H9 (cell line): ENCODE measurements around the gene SPOCD1. TPM values are rescaled to one million over a fixed set of nuclear protein-coding genes. Genes with fewer than 3 reads are reported as not detected.

Experiments
- DNase-seq: peaks from one replicate; pipeline ENCODE4 v3.0.0-alpha.2; 2017
- H2AFZ ChIP-seq: one replicate; pipeline ENCODE4 v1.6.1; 2013; ENCODE audit warnings: mild to moderate bottlenecking, low read length, control low read depth, moderate library complexity
- H2AK5ac ChIP-seq: 2 replicates; pipeline ENCODE4 v1.6.1; 2013; ENCODE audit warnings: low read length, control low read depth, mixed read lengths; ENCODE audit not compliant: insufficient read length
- H2BK120ac ChIP-seq: one replicate; pipeline ENCODE4 v1.6.1; 2013; ENCODE audit warnings: low read depth, mild to moderate bottlenecking, low read length, control low read depth, inconsistent platforms; ENCODE audit not compliant: poor library complexity, severe bottlenecking
- H2BK12ac ChIP-seq: 2 replicates; pipeline ENCODE4 v1.6.1; 2013; ENCODE audit warnings: low read length, control low read depth, mixed read lengths, low read depth; ENCODE audit not compliant: insufficient read length
- H2BK15ac ChIP-seq: 2 replicates; pipeline ENCODE4 v1.6.1; 2013; ENCODE audit warnings: low read depth, low read length, control low read depth
- H2BK20ac ChIP-seq: one replicate; pipeline ENCODE4 v1.6.1; 2013; ENCODE audit warnings: low read depth, mild to moderate bottlenecking, low read length, control low read depth, inconsistent platforms; ENCODE audit not compliant: poor library complexity, severe bottlenecking
- H2BK5ac ChIP-seq: 2 replicates; pipeline ENCODE4 v1.6.1; 2013; ENCODE audit warnings: low read length, control low read depth, mixed read lengths; ENCODE audit not compliant: insufficient read length
- H3K14ac ChIP-seq: 2 replicates; pipeline ENCODE4 v1.6.1; 2013; ENCODE audit warnings: low read length, control low read depth; ENCODE audit not compliant: insufficient read depth
- H3K18ac ChIP-seq: 2 replicates; pipeline ENCODE4 v1.6.1; 2013; ENCODE audit warnings: low read depth, mild to moderate bottlenecking, mixed read lengths, low read length, control low read depth; ENCODE audit not compliant: insufficient read length
- H3K23ac ChIP-seq: 2 replicates; pipeline ENCODE4 v1.6.1; 2013; ENCODE audit warnings: low read length, control low read depth, mixed read lengths, low read depth; ENCODE audit not compliant: insufficient read length
- H3K23me2 ChIP-seq: 2 replicates; pipeline ENCODE4 v1.6.1; 2013; ENCODE audit warnings: low read depth, mild to moderate bottlenecking, mixed read lengths, low read length, control low read depth; ENCODE audit not compliant: insufficient read length, poor library complexity, severe bottlenecking
- H3K27ac ChIP-seq: 2 replicates; pipeline ENCODE4 v1.5.1; 2013; ENCODE audit warnings: low read length, control low read depth, mixed read lengths, low read depth; ENCODE audit not compliant: insufficient read length
- H3K27me3 ChIP-seq: 2 replicates; pipeline ENCODE4 v1.6.1; 2013; ENCODE audit warnings: low read length, control low read depth, inconsistent platforms; ENCODE audit not compliant: insufficient read depth
- H3K4ac ChIP-seq: 2 replicates; pipeline ENCODE4 v1.6.1; 2013; ENCODE audit warnings: low read depth, mild to moderate bottlenecking, control low read depth, inconsistent platforms, low read length, moderate library complexity
- H3K4me1 ChIP-seq: 2 replicates; pipeline ENCODE4 v1.6.1; 2013; ENCODE audit warnings: low read length, control low read depth, inconsistent platforms; ENCODE audit not compliant: insufficient read depth
- H3K4me2 ChIP-seq: 2 replicates; pipeline ENCODE4 v1.6.1; 2013; ENCODE audit warnings: low read length, control low read depth, mixed read lengths; ENCODE audit not compliant: insufficient read length, insufficient read depth
- H3K56ac ChIP-seq: 2 replicates; pipeline ENCODE4 v1.6.1; 2013; ENCODE audit warnings: low read depth, mild to moderate bottlenecking, mixed read lengths, low read length, control low read depth; ENCODE audit not compliant: insufficient read length
- H3K79me1 ChIP-seq: 2 replicates; pipeline ENCODE4 v1.6.1; 2013; ENCODE audit warnings: low read depth, mild to moderate bottlenecking, moderate library complexity, low read length, control low read depth, inconsistent platforms; ENCODE audit not compliant: insufficient read depth, poor library complexity, severe bottlenecking
- H3K79me2 ChIP-seq: 2 replicates; pipeline ENCODE4 v1.6.1; 2013; ENCODE audit warnings: low read length, control low read depth, inconsistent platforms; ENCODE audit not compliant: insufficient read depth
- H3K9ac ChIP-seq: 2 replicates; pipeline ENCODE4 v1.6.1; 2013; ENCODE audit warnings: low read length, control low read depth, mixed read lengths; ENCODE audit not compliant: insufficient read length; ENCODE audit errors: extremely low read depth
- H3K9me3 ChIP-seq: one replicate; pipeline ENCODE4 v1.6.1; 2013; ENCODE audit warnings: low read depth, low read length, inconsistent platforms; ENCODE audit not compliant: control insufficient read depth
- H3T11ph ChIP-seq: one replicate; pipeline ENCODE4 v1.6.1; 2013; ENCODE audit warnings: mild to moderate bottlenecking, low read length, control low read depth, inconsistent platforms
- H4K20me1 ChIP-seq: one replicate; pipeline ENCODE4 v1.6.1; 2013; ENCODE audit not compliant: control insufficient read depth, insufficient read length, insufficient read depth
- H4K5ac ChIP-seq: 2 replicates; pipeline ENCODE4 v1.6.1; 2013; ENCODE audit warnings: low read depth, mild to moderate bottlenecking, mixed read lengths, low read length, control low read depth; ENCODE audit not compliant: insufficient read length
- H4K8ac ChIP-seq: replicated peaks from 2 replicates; pipeline ENCODE4 v1.6.1; 2013; ENCODE audit warnings: low read length, control low read depth, mixed read lengths, low read depth; ENCODE audit not compliant: insufficient read length
- H4K91ac ChIP-seq: 2 replicates; pipeline ENCODE4 v1.6.1; 2013; ENCODE audit warnings: low read depth, mild to moderate bottlenecking, moderate library complexity, mixed read lengths, low read length, control low read depth; ENCODE audit not compliant: insufficient read length
- H3K27ac Mint-ChIP-seq, 3 experiments: 2 replicates in 2 of 3; 3 replicates in 1 of 3; pipeline ENCODE4 v1.8.0; 2020 to 2021; ENCODE audit warnings: mixed read lengths in 3 of 3, mild to moderate bottlenecking in 1 of 3, moderate library complexity in 1 of 3
- H3K27me3 Mint-ChIP-seq: 2 replicates; pipeline ENCODE4 v1.8.0; 2021; ENCODE audit warnings: low read depth, mild to moderate bottlenecking, moderate library complexity, mixed read lengths
- H3K36me3 Mint-ChIP-seq, 3 experiments: 2 replicates in 2 of 3; 3 replicates in 1 of 3; pipeline ENCODE4 v1.8.0; 2020 to 2021; ENCODE audit warnings: low read depth in 3 of 3, mixed read lengths in 3 of 3; ENCODE audit not compliant: insufficient read depth in 1 of 3
- H3K4me1 Mint-ChIP-seq, 2 experiments: 2 replicates each; pipeline ENCODE4 v1.8.0; 2020; ENCODE audit warnings: mixed read lengths in 2 of 2
- H3K4me3 Mint-ChIP-seq, 2 experiments: 2 replicates in 1 of 2; 3 replicates in 1 of 2; pipeline ENCODE4 v1.8.0; 2020 to 2021; ENCODE audit warnings: mild to moderate bottlenecking in 2 of 2, mixed read lengths in 2 of 2, moderate library complexity in 1 of 2
- H3K9me3 Mint-ChIP-seq, 2 experiments: 2 replicates in 1 of 2; 3 replicates in 1 of 2; pipeline ENCODE4 v1.8.0; 2020; ENCODE audit warnings: mild to moderate bottlenecking in 2 of 2, mixed read lengths in 2 of 2, moderate library complexity in 1 of 2
- WGBS: extraction: QIAGEN DNeasy Blood & Tissue Kit; methylation state at CpG from one replicate; pipeline ENCODE4 v1.1.7; 2013; ENCODE audit warnings: missing lambda C conversion rate, low lambda C conversion rate, mixed read lengths; ENCODE audit not compliant: insufficient read length; ENCODE audit errors: extremely low coverage; 5-methylcytosine and 5-hydroxymethylcytosine counted together
- total RNA-seq: library from RNA; stranded (reverse); gene quantifications from 2 replicates; pipeline ENCODE4 v1.2.1, GENCODE V29; 2021
- TF ChIP-seq, protein P1 (sequence below): fragments of 200-600 bp; sonication (generic); conservative IDR thresholded peaks from 3 replicates; pipeline ENCODE4 v1.8.0; 2021; ENCODE audit warnings: antibody characterized with exemption, mild to moderate bottlenecking

SPOCD1 gene
- total RNA-seq, 1 experiment from 2014 or later: 1.5 TPM

DNA sequence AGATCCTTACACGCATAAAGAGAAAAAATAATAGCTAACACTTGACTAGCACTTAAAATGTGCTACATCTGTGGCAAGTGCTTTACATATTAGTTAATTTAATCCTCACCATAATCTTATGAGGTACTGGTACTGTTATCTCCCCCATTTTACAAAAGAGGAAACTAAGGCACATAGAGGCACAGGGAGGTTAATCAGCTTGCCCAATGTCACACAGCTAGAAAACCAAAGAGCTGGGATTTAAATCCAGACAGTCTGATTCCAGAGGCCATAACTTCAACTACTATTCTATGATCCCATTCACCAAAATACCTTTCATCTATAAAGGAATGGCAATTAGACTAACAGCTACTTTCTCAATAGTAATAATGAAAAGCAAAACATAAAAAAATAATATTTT, 11.7 kb downstream of the SPOCD1 start:
- TF ChIP-seq, protein P1, sequence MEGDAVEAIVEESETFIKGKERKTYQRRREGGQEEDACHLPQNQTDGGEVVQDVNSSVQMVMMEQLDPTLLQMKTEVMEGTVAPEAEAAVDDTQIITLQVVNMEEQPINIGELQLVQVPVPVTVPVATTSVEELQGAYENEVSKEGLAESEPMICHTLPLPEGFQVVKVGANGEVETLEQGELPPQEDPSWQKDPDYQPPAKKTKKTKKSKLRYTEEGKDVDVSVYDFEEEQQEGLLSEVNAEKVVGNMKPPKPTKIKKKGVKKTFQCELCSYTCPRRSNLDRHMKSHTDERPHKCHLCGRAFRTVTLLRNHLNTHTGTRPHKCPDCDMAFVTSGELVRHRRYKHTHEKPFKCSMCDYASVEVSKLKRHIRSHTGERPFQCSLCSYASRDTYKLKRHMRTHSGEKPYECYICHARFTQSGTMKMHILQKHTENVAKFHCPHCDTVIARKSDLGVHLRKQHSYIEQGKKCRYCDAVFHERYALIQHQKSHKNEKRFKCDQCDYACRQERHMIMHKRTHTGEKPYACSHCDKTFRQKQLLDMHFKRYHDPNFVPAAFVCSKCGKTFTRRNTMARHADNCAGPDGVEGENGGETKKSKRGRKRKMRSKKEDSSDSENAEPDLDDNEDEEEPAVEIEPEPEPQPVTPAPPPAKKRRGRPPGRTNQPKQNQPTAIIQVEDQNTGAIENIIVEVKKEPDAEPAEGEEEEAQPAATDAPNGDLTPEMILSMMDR: no peak
- H3K4me3 Mint-ChIP-seq: no peak overlapping the region
- H4K20me1 ChIP-seq: no peaks in the 10 kb centered on the region

More for the DNA sequence above, 11.7 kb downstream of the SPOCD1 start:
- Histone ChIP-seq H2BK20ac (no peak overlapping the region), H3K4ac (no peak overlapping the region), H2AFZ (no peak overlapping the region), H4K5ac (no peak overlapping the region), H3K79me1 (no peaks in the 10 kb centered on the region), H3K4me2 (no peak overlapping the region), H2BK120ac (no peak overlapping the region), H3K23ac (no peak overlapping the region), H2AK5ac (no peak overlapping the region), H3K14ac (no peak overlapping the region), H2BK5ac (no peak overlapping the region), H3K18ac (no peak overlapping the region), H3K27me3 (no peaks in the 10 kb centered on the region), H2BK15ac (no peak overlapping the region), H3K79me2 (no peaks in the 10 kb centered on the region), H3T11ph (no peak overlapping the region), H2BK12ac (no peak overlapping the region), H4K91ac (no peak overlapping the region), H4K8ac (no peak overlapping the region), H3K9me3 (no peaks in the 10 kb centered on the region), H3K56ac (no peak overlapping the region), H3K23me2 (no peaks in the 10 kb centered on the region), H3K9ac (no peak overlapping the region), H3K27ac (no peak overlapping the region), H3K4me1 (no peaks in the 10 kb centered on the region)
- H3K4me1 Mint-ChIP-seq: peaks cover 8 to 21% of the 10 kb centered on the region in 2 experiments
- DNase-seq: no peak
- H3K27ac Mint-ChIP-seq: no peak overlapping the region
- peaks cover 4 to 6% of the 10 kb centered on the region in 2 experiments; a peak in 3 of 5 replicates for H3K9me3 Mint-ChIP-seq
- H3K27me3 Mint-ChIP-seq: no peaks in the 10 kb centered on the region
- WGBS: no CpG with 5 or more reads among the region's 1 CpG
- H3K36me3 Mint-ChIP-seq: no peaks in the 10 kb centered on the region
